K562 (cell line): Measurements from ENCODE around the gene KCNJ14. TPM values are rescaled to one million over a fixed set of nuclear protein-coding genes. Genes with fewer than 3 reads are reported as not detected.

Experiments
- ATF1 ChIP-seq, 2 experiments: fragments of 450-650 bp in 1 of 2; IDR thresholded peaks; 2 replicates each; pipeline ENCODE4 v1.6.1; 2016; ENCODE audit warnings: missing compliant biosample characterization in 1 of 2, missing genetic modification characterization in 1 of 2
- BRD9 ChIP-seq: fragments of 450-650 bp; IDR thresholded peaks from 2 replicates; pipeline ENCODE4 v1.6.1; 2018; ENCODE audit warnings: low read depth; ENCODE audit not compliant: partially characterized antibody
- CREB1 ChIP-seq, 2 experiments: sonication (generic) in 1 of 2; formaldehyde crosslinking in 1 of 2; IDR thresholded peaks; 2 replicates each; pipeline versions ENCODE4 v1.6.1 to v1.8.0; 2012 to 2022; ENCODE audit warnings: inconsistent platforms in 1 of 2, mild to moderate bottlenecking in 1 of 2, missing genetic modification reagents in 1 of 2, moderate library complexity in 1 of 2
- CTCF ChIP-seq, 3 experiments: IDR thresholded peaks in 2 of 3; conservative IDR thresholded peaks in 1 of 3; 2 replicates each; pipeline ENCODE4 v1.5.1; 2011 to 2012; ENCODE audit warnings: low read length in 3 of 3, mild to moderate bottlenecking in 3 of 3, control low read depth in 2 of 3, improper control_type of control experiment in 1 of 3, inconsistent platforms in 1 of 3, low read depth in 1 of 3, mixed read lengths in 1 of 3, moderate library complexity in 1 of 3; ENCODE audit not compliant: insufficient read depth in 2 of 3
- E2F5 ChIP-seq: sonication (generic); formaldehyde crosslinking; IDR thresholded peaks from 2 replicates; pipeline ENCODE4 v1.8.0; 2022; ENCODE audit warnings: mild to moderate bottlenecking, missing genetic modification reagents
- ETV5 ChIP-seq: sonication (generic); formaldehyde crosslinking; IDR thresholded peaks from 2 replicates; pipeline ENCODE4 v1.4.0; 2020; ENCODE audit warnings: low read depth, mild to moderate bottlenecking, missing genetic modification reagents
- MTA3 ChIP-seq: fragments of 450-650 bp; formaldehyde crosslinking; IDR thresholded peaks from 2 replicates; pipeline ENCODE4 v1.6.1; 2017; ENCODE audit warnings: mild to moderate bottlenecking, borderline replicate concordance
- NEUROD1 ChIP-seq: fragments of 150-350 bp; IDR thresholded peaks from 2 replicates; pipeline ENCODE4 v1.6.1; 2014; ENCODE audit warnings: borderline replicate concordance, low read length, low read depth; ENCODE audit not compliant: partially characterized antibody
- NRF1 ChIP-seq, 2 experiments: fragments of 450-650 bp; IDR thresholded peaks in 1 of 2; conservative IDR thresholded peaks in 1 of 2; 2 replicates each; pipeline ENCODE4 v1.6.1; 2014; ENCODE audit warnings: mild to moderate bottlenecking in 2 of 2
- PATZ1 ChIP-seq: fragments of 250-450 bp; sonication (Bioruptor Pico); IDR thresholded peaks from 2 replicates; pipeline ENCODE4 v1.5.0; 2020; ENCODE audit warnings: mild to moderate bottlenecking, borderline replicate concordance
- POLR2H ChIP-seq: IDR thresholded peaks from 2 replicates; pipeline ENCODE4 v1.6.1; 2016; ENCODE audit warnings: missing genetic modification characterization, low read depth, mild to moderate bottlenecking, control low read depth, missing compliant biosample characterization, moderate library complexity
- RCOR1 ChIP-seq, 2 experiments: IDR thresholded peaks; 2 replicates each; pipeline ENCODE4 v1.6.1; 2012; ENCODE audit warnings: low read depth in 2 of 2, low read length in 2 of 2, borderline replicate concordance in 1 of 2, improper control_type of control experiment in 1 of 2
- SMARCA5 ChIP-seq: fragments of 450-650 bp; IDR thresholded peaks from 2 replicates; pipeline ENCODE4 v1.6.1; 2016
- ZNF609 ChIP-seq: sonication (generic); formaldehyde crosslinking; IDR thresholded peaks from 2 replicates; pipeline ENCODE4 v1.8.1; 2023; ENCODE audit warnings: missing genetic modification reagents, mild to moderate bottlenecking, borderline replicate concordance
- polyA plus RNA-seq, 8 experiments: library from polyadenylated mRNA; depleted of rRNA in 4 of 8; stranded (reverse) in 5 of 8; unstranded in 3 of 8; fragments of >200 nt; fragmentation: Nextera tagmentation in 2 of 8; fragmentation: Illumina TruSeq in 1 of 8; extraction: Ambion mirVana in 2 of 8; extraction: Trizol in 1 of 8; gene quantifications; 2 replicates each; pipeline versions ENCODE4 v1.2.1 to v1.2.3, GENCODE V29; 2011 to 2014; ENCODE audit warnings: inconsistent platforms in 1 of 8, missing spikeins in 1 of 8
- total RNA-seq, 7 experiments: library from RNA; depleted of rRNA in 6 of 7; stranded (reverse); fragments of >200 nt in 6 of 7; fragmentation: Illumina TruSeq in 2 of 7; extraction: Trizol in 2 of 7; gene quantifications; 2 replicates each; pipeline versions ENCODE4 v1.2.1 to v1.2.3, GENCODE V29; 2011 to 2021; ENCODE audit warnings: low replicate concordance in 1 of 7

Gene KCNJ14
- total and polyA plus RNA-seq, 9 of the 15 experiments (the other 6 are each of a cell fraction or from before 2014, with no cell fraction given), result 0.15 to 1.6 (median 0.49) TPM

GRCh38 chr19:48489608-48490216 lies 34.3 kb downstream of the KCNJ14 start (continued):
- TF ChIP-seq MTA3 (peak; percentile 48; the same call in 1 of the 2 replicates), NRF1 (conservative IDR thresholded peaks at IDR 0.05 in 1 of 2, IDR thresholded peaks at IDR 0.05 in 1 of 2) (peak; percentile 61 to 71), POLR2H (tag) (no peak), ZNF609 (CRISPR knock-in tag) (peak; percentile 58; the same call in 1 of the 2 replicates), E2F5 (CRISPR knock-in tag) (0 out of 2 replicates have a peak, but pooled peaks have one; percentile 77), NEUROD1 (no peak), ATF1 (CRISPR knock-in tag; IDR thresholded peaks at IDR 0.05) (no peak), ATF1 (tag; IDR thresholded peaks at IDR 0.05) (0 out of 2 replicates have a peak, but pooled peaks have one; percentile 23), RCOR1 (IDR thresholded peaks at IDR 0.05; ENCODE audit: borderline replicate concordance in 1 of 2, low read depth in 2 of 2, low read length in 2 of 2) (peak in 1 of 2 experiments; percentile 59; a peak in 2 of 4 replicates), SMARCA5 (peak; percentile 79), CTCF (IDR thresholded peaks at IDR 0.05 in 2 of 3, conservative IDR thresholded peaks at IDR 0.05 in 1 of 3; ENCODE audit: insufficient read depth in 2 of 3, low read depth in 1 of 3, low read length in 3 of 3) (peak; percentile 88 to 96 (median 89)), BRD9 (peak; percentile 42), ETV5 (CRISPR knock-in tag) (no peak), PATZ1 (CRISPR knock-in tag) (no peak), CREB1 (IDR thresholded peaks at IDR 0.05) (no peak), CREB1 (CRISPR knock-in tag; IDR thresholded peaks at IDR 0.05) (peak; percentile 42; the same call in 1 of the 2 replicates)
